Measurements from ENCODE around the gene DZIP1.

- TF ChIP-seq TAF1 (IDR thresholded peaks at IDR 0.05; ENCODE audit: borderline replicate concordance, insufficient read depth, low read length) (no peak), REST (IDR thresholded peaks at IDR 0.05; ENCODE audit: insufficient read depth in 1 of 2, low read depth in 2 of 2, low read length in 2 of 2) (no peak), FOXP2 (optimal IDR thresholded peaks at IDR 0.05; ENCODE audit: borderline replicate concordance, extremely low read depth, extremely low read length, insufficient read depth) (no peak), POLR2AphosphoS5 (IDR thresholded peaks at IDR 0.05; ENCODE audit: low read depth, low read length) (no peak), SIN3A (IDR thresholded peaks at IDR 0.05; ENCODE audit: borderline replicate concordance, insufficient read depth, low read length) (no peak)
Measured at GRCh38 chr13:95546919-95547318, 97.6 kb downstream of the DZIP1 start.

All from PFSK-1 (cell line).